Measurements from ENCODE around the gene TES. TPM values are rescaled to one million over a fixed set of nuclear protein-coding genes. Genes with fewer than 3 reads are reported as not detected.

TES gene
- total and polyA plus RNA-seq, 4 donors = 5.7 to 11.8 (median 7.5) TPM

DNA sequence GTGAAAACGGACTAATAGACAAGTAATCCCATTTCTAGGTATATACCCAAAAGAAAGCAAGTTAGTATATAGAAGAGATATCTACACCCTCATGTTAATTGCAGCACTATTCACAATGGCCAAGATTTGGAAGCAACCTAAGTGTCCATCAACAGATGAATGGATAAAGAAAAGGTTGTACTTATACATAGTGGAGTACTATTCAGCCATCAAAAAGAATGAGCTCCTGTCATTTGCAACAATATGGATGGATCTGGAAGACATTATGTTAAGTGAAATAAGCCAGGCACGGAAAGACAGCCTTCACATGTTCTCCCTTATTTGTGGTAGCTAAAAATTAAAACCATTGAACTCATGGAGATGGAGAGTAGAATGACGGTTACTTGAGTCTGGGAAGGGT is 88.2 kb downstream of the TES start:
- no peak for TF ChIP-seq SP1 (IDR thresholded peaks at IDR 0.05)
- TF ChIP-seq EGR1 (IDR thresholded peaks at IDR 0.05; ENCODE audit: low read depth in 2 of 2) = no peak
- no peak for TF ChIP-seq GABPA (IDR thresholded peaks at IDR 0.05 in 1 of 2, conservative IDR thresholded peaks at IDR 0.05 in 1 of 2)
- Histone ChIP-seq H3K4me1 (ENCODE audit: control insufficient read depth in 4 of 4, insufficient read depth in 4 of 4, low read length in 3 of 4) (no peaks in the 10 kb centered on the region), H3K36me3 (ENCODE audit: control insufficient read depth in 4 of 4, insufficient read depth in 3 of 4, low read depth in 1 of 4, low read length in 3 of 4) (no peaks in the 10 kb centered on the region), H3K9me3 (ENCODE audit: control insufficient read depth in 4 of 4, low read length in 3 of 4) (no peaks in the 10 kb centered on the region), H3K27me3 (ENCODE audit: control insufficient read depth in 4 of 4, insufficient read depth in 4 of 4, low read length in 3 of 4) (no peaks in the 10 kb centered on the region), H3K27ac (ENCODE audit: low read depth in 1 of 2, low read length in 2 of 2) (no peak overlapping the region), H3K9ac (ENCODE audit: low read depth in 1 of 2, low read length in 2 of 2) (no peak overlapping the region), H3K4me3 (ENCODE audit: low read depth in 1 of 3, low read length in 3 of 3) (no peak overlapping the region)
- DNase-seq (ENCODE audit: low spot score) = no peak
- 95% methylated on average over 3 of the region's 3 CpGs for WGBS

DNA sequence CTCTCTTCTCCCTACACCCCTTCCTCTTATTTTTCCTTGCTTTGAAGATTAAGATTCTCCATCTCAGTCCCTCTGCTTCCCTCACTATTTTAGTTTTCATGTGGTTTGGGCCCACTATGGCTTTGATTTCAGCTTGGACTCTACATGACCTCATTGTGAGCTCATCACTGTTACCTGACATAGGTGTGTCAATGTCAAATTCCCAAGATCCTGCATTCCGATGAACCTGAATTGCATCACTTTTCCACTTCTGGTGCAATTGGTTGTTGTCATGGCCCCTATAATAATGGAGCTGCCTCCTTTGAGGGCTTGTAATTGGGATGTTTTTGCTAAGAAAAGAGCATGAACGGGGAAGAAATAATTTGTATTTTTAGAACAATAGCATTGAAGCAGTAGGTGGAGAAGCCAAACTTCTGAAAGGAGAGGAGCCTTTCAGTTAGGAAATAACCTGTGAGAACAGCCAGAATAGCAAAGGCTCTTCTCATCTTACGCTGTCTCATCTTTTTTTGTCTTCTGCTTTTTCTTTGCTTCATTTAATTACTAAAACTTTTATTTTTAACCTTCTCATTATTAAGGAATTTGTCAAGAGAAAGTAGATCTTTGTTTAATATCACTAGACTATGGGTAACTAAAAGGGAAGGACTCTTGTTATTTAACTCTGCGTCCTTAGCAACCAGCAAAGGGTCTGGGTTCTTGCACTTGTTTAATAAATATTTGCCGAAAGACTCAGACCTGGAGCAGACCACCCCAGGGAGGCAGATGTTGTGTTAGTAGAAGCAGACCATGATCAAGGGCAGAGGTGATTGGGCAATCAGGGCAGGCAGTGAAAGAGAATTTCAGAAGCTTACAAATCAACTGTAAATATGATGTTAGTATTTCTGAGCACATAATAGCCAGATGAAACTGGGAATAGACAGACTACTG is 95.4 kb downstream of the TES start:
- 49% methylated on average over 5 of the region's 5 CpGs for WGBS

More for the DNA sequence above, 95.4 kb downstream of the TES start:
- H3K4me3 ChIP-seq (ENCODE audit: low read depth in 1 of 3, low read length in 3 of 3) = no peak overlapping the region
- no peaks in the 10 kb centered on the region for H3K4me1 ChIP-seq (ENCODE audit: control insufficient read depth in 4 of 4, insufficient read depth in 4 of 4, low read length in 3 of 4)
- no peaks in the 10 kb centered on the region for H3K36me3 ChIP-seq (ENCODE audit: control insufficient read depth in 4 of 4, insufficient read depth in 3 of 4, low read depth in 1 of 4, low read length in 3 of 4)
- H3K9me3 ChIP-seq (ENCODE audit: control insufficient read depth in 4 of 4, low read length in 3 of 4) = no peaks in the 10 kb centered on the region
- H3K27ac ChIP-seq (ENCODE audit: low read depth in 1 of 2, low read length in 2 of 2) = no peak overlapping the region
- TF ChIP-seq SP1 (IDR thresholded peaks at IDR 0.05) = no peak
- no peak for TF ChIP-seq NR2F2 (IDR thresholded peaks at IDR 0.05)
- peak in 1 of 2 donors; percentile 66 for TF ChIP-seq HNF4A (conservative IDR thresholded peaks at IDR 0.05)
- no peak for TF ChIP-seq RAD21 (IDR thresholded peaks at IDR 0.05)
- TF ChIP-seq, protein P1, sequence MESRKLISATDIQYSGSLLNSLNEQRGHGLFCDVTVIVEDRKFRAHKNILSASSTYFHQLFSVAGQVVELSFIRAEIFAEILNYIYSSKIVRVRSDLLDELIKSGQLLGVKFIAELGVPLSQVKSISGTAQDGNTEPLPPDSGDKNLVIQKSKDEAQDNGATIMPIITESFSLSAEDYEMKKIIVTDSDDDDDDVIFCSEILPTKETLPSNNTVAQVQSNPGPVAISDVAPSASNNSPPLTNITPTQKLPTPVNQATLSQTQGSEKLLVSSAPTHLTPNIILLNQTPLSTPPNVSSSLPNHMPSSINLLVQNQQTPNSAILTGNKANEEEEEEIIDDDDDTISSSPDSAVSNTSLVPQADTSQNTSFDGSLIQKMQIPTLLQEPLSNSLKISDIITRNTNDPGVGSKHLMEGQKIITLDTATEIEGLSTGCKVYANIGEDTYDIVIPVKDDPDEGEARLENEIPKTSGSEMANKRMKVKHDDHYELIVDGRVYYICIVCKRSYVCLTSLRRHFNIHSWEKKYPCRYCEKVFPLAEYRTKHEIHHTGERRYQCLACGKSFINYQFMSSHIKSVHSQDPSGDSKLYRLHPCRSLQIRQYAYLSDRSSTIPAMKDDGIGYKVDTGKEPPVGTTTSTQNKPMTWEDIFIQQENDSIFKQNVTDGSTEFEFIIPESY (IDR thresholded peaks at IDR 0.05) = peak; percentile 18
- TF ChIP-seq RXRA (IDR thresholded peaks at IDR 0.05) = peak in 1 of 2 donors; percentile 52
- peak; percentile 44 for TF ChIP-seq FOXA2 (IDR thresholded peaks at IDR 0.05)
- no peak for TF ChIP-seq FOXA1 (IDR thresholded peaks at IDR 0.05)
- no peak for TF ChIP-seq GABPA (IDR thresholded peaks at IDR 0.05 in 1 of 2, conservative IDR thresholded peaks at IDR 0.05 in 1 of 2)
- TF ChIP-seq, protein P2, sequence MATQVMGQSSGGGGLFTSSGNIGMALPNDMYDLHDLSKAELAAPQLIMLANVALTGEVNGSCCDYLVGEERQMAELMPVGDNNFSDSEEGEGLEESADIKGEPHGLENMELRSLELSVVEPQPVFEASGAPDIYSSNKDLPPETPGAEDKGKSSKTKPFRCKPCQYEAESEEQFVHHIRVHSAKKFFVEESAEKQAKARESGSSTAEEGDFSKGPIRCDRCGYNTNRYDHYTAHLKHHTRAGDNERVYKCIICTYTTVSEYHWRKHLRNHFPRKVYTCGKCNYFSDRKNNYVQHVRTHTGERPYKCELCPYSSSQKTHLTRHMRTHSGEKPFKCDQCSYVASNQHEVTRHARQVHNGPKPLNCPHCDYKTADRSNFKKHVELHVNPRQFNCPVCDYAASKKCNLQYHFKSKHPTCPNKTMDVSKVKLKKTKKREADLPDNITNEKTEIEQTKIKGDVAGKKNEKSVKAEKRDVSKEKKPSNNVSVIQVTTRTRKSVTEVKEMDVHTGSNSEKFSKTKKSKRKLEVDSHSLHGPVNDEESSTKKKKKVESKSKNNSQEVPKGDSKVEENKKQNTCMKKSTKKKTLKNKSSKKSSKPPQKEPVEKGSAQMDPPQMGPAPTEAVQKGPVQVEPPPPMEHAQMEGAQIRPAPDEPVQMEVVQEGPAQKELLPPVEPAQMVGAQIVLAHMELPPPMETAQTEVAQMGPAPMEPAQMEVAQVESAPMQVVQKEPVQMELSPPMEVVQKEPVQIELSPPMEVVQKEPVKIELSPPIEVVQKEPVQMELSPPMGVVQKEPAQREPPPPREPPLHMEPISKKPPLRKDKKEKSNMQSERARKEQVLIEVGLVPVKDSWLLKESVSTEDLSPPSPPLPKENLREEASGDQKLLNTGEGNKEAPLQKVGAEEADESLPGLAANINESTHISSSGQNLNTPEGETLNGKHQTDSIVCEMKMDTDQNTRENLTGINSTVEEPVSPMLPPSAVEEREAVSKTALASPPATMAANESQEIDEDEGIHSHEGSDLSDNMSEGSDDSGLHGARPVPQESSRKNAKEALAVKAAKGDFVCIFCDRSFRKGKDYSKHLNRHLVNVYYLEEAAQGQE (IDR thresholded peaks at IDR 0.05) = no peak
- TF ChIP-seq JUND (IDR thresholded peaks at IDR 0.05) = peak in 1 of 2 donors; percentile 87
- no peak for TF ChIP-seq EGR1 (IDR thresholded peaks at IDR 0.05; ENCODE audit: low read depth in 2 of 2)
- no peak overlapping the region for H3K9ac ChIP-seq (ENCODE audit: low read depth in 1 of 2, low read length in 2 of 2)
- peak; percentile 38 for DNase-seq (ENCODE audit: low spot score)
- H3K27me3 ChIP-seq (ENCODE audit: control insufficient read depth in 4 of 4, insufficient read depth in 4 of 4, low read length in 3 of 4) = no peaks in the 10 kb centered on the region

Measured in liver (tissue), 9 donors.